IMR-90 (cell line): Measurements from ENCODE around the gene RAI1. TPM values are rescaled to one million over a fixed set of nuclear protein-coding genes. Genes with fewer than 3 reads are reported as not detected.

Experiments
- ATAC-seq: fragments of 200-7000 bp; cut with Tn5 transposase; 2 replicates; pipeline ENCODE4 v1.9.1; 2020; ENCODE audit warnings: low read depth, mild to moderate bottlenecking, moderate library complexity
- BruUV-seq: library from RNA; stranded (reverse); fragments of 400-500 nt; replicated peaks from 2 replicates; lab custom pipeline; 2021; lab: Mats Ljungman, UMichigan
- CTCF ChIA-PET: fragments of 300-600 bp; formaldehyde crosslinking; extraction: SDS; loops from one replicate; lab custom pipeline; 2021; ENCODE audit warnings: antibody characterized with exemption; lab: Yijun Ruan, JAX
- POLR2A ChIA-PET: fragments of 300-600 bp; sonication (Branson Sonifier 250); formaldehyde crosslinking; loops from one replicate; lab custom pipeline; 2022; ENCODE audit warnings: antibody characterized with exemption; ENCODE audit not compliant: unreplicated experiment; lab: Charles Lee
- DNase-seq: peaks from one replicate; pipeline ENCODE4 v3.0.0; 2013
- H2AFZ ChIP-seq: replicated peaks from 2 replicates; pipeline ENCODE3; 2013; ENCODE audit warnings: low read length, mild to moderate bottlenecking; ENCODE audit not compliant: poor library complexity
- H2AK5ac ChIP-seq: 2 replicates; pipeline ENCODE4 v1.6.1; 2013; ENCODE audit warnings: low read depth, low read length, inconsistent platforms
- H2AK9ac ChIP-seq: replicated peaks from 2 replicates; pipeline ENCODE3; 2013; ENCODE audit warnings: mild to moderate bottlenecking, low read depth, low read length, moderate library complexity; ENCODE audit not compliant: poor library complexity
- H2BK120ac ChIP-seq: 2 replicates; pipeline ENCODE4 v1.6.1; 2013; ENCODE audit warnings: low read depth, low read length, inconsistent platforms
- H2BK15ac ChIP-seq: 3 replicates; pipeline ENCODE4 v1.6.1; 2013; ENCODE audit warnings: low read depth, low read length, inconsistent platforms
- H2BK20ac ChIP-seq: 2 replicates; pipeline ENCODE4 v1.6.1; 2013; ENCODE audit warnings: low read depth, mild to moderate bottlenecking, inconsistent platforms, low read length, moderate library complexity
- H2BK5ac ChIP-seq: 2 replicates; pipeline ENCODE4 v1.6.1; 2013; ENCODE audit warnings: mild to moderate bottlenecking, low read depth, low read length, inconsistent platforms; ENCODE audit not compliant: poor library complexity, severe bottlenecking
- H3K14ac ChIP-seq: replicated peaks from 2 replicates; pipeline ENCODE4 v1.6.1; 2013; ENCODE audit warnings: low read depth, low read length, inconsistent platforms
- H3K18ac ChIP-seq: 2 replicates; pipeline ENCODE4 v1.6.1; 2013; ENCODE audit warnings: low read depth, low read length, control low read depth
- H3K23ac ChIP-seq: 2 replicates; pipeline ENCODE4 v1.6.1; 2013; ENCODE audit warnings: low read depth, low read length, inconsistent platforms
- H3K27ac ChIP-seq: 2 replicates; pipeline ENCODE4 v1.5.1; 2013; ENCODE audit warnings: mild to moderate bottlenecking, control low read depth, low read length; ENCODE audit not compliant: insufficient read depth
- H3K27me3 ChIP-seq: 2 replicates; pipeline ENCODE4 v1.6.1; 2013; ENCODE audit warnings: low read length; ENCODE audit not compliant: control insufficient read depth, insufficient read depth
- H3K36me3 ChIP-seq: 2 replicates; pipeline ENCODE4 v1.6.1; 2013; ENCODE audit warnings: low read length, mixed read lengths; ENCODE audit not compliant: control insufficient read depth, insufficient read depth
- H3K4ac ChIP-seq: 2 replicates; pipeline ENCODE4 v1.6.1; 2013; ENCODE audit warnings: low read depth, low read length, inconsistent platforms
- H3K4me1 ChIP-seq: 2 replicates; pipeline ENCODE4 v1.6.1; 2013; ENCODE audit warnings: low read length, mixed read lengths; ENCODE audit not compliant: control insufficient read depth, insufficient read depth
- H3K4me2 ChIP-seq: 2 replicates; pipeline ENCODE4 v1.6.1; 2013; ENCODE audit warnings: low read depth, mild to moderate bottlenecking, control low read depth, low read length, moderate library complexity
- H3K4me3 ChIP-seq: 2 replicates; pipeline ENCODE4 v1.5.1; 2013; ENCODE audit warnings: low read depth, mild to moderate bottlenecking, control low read depth, low read length, moderate library complexity; ENCODE audit not compliant: insufficient read depth
- H3K56ac ChIP-seq: 2 replicates; pipeline ENCODE4 v1.6.1; 2013; ENCODE audit warnings: low read length, inconsistent platforms; ENCODE audit not compliant: insufficient read depth; ENCODE audit errors: extremely low read depth
- H3K79me1 ChIP-seq, 2 experiments: 2 replicates each; pipeline ENCODE4 v1.6.1; 2013; ENCODE audit warnings: low read length in 2 of 2, inconsistent platforms in 1 of 2, low read depth in 1 of 2
- H3K9ac ChIP-seq: 2 replicates; pipeline ENCODE4 v1.6.1; 2013; ENCODE audit warnings: low read depth, low read length, control low read depth
- H3K9me1 ChIP-seq: 2 replicates; pipeline ENCODE4 v1.6.1; 2013; ENCODE audit warnings: low read length, inconsistent platforms; ENCODE audit not compliant: insufficient read depth
- H3K9me3 ChIP-seq: 2 replicates; pipeline ENCODE4 v1.6.1; 2013; ENCODE audit warnings: low read length; ENCODE audit not compliant: control insufficient read depth, insufficient read depth
- H4K20me1 ChIP-seq: 2 replicates; pipeline ENCODE4 v1.6.1; 2013; ENCODE audit warnings: low read length, inconsistent platforms; ENCODE audit not compliant: insufficient read depth
- H4K5ac ChIP-seq: 2 replicates; pipeline ENCODE4 v1.6.1; 2013; ENCODE audit warnings: mild to moderate bottlenecking, low read depth, low read length, control low read depth
- H4K8ac ChIP-seq, 2 experiments: 2 replicates each; pipeline ENCODE4 v1.6.1; 2013; ENCODE audit warnings: low read depth in 2 of 2, low read length in 2 of 2, control low read depth in 1 of 2, inconsistent platforms in 1 of 2
- H4K91ac ChIP-seq: 2 replicates; pipeline ENCODE4 v1.6.1; 2013; ENCODE audit warnings: low read depth, low read length, inconsistent platforms; ENCODE audit not compliant: insufficient read depth
- BHLHE40 ChIP-seq: fragments of 150-350 bp; IDR thresholded peaks from 2 replicates; pipeline ENCODE4 v1.6.1; 2016; ENCODE audit warnings: mild to moderate bottlenecking, low read depth, low read length
- CEBPB ChIP-seq: IDR thresholded peaks from 2 replicates; pipeline ENCODE4 v1.6.1; 2012; ENCODE audit warnings: low read depth, low read length, improper control_type of control experiment
- CHD1 ChIP-seq: IDR thresholded peaks from 2 replicates; pipeline ENCODE4 v1.6.1; 2012; ENCODE audit warnings: low read depth, low read length, improper control_type of control experiment
- ELK1 ChIP-seq: fragments of 150-350 bp; IDR thresholded peaks from 2 replicates; pipeline ENCODE4 v1.6.1; 2016; ENCODE audit warnings: low read depth, mild to moderate bottlenecking, low read length, moderate library complexity, borderline replicate concordance
- MXI1 ChIP-seq: IDR thresholded peaks from 2 replicates; pipeline ENCODE4 v1.6.1; 2012; ENCODE audit warnings: low read depth, mild to moderate bottlenecking, low read length, moderate library complexity, borderline replicate concordance
- RAD21 ChIP-seq: IDR thresholded peaks from 2 replicates; pipeline ENCODE4 v1.6.1; 2012; ENCODE audit warnings: low read length, improper control_type of control experiment
- RFX5 ChIP-seq: IDR thresholded peaks from 2 replicates; pipeline ENCODE4 v1.8.0; 2012; ENCODE audit warnings: low read depth, mild to moderate bottlenecking, low read length, moderate library complexity
- WGBS, 2 experiments: methylation state at CpG; one replicate each; pipeline versions ENCODE4 v1.1.5 to v1.1.7; 2013; ENCODE audit warnings: missing lambda C conversion rate in 2 of 2; ENCODE audit not compliant: insufficient read length in 1 of 2; ENCODE audit errors: extremely low coverage in 2 of 2; 5-methylcytosine and 5-hydroxymethylcytosine counted together
- dilution Hi-C: fragments of 300-500 bp; cut with HindIII; formaldehyde crosslinking; loops from one replicate; pipeline ENCODE4 v1.14.3; 2018; ENCODE audit warnings: low sequenced_read_pairs; ENCODE audit not compliant: unreplicated experiment
- in situ Hi-C: fragments of 300-500 bp; cut with MboI; formaldehyde crosslinking; loops from 3 replicates; pipeline ENCODE4 v1.14.3; 2019; ENCODE audit warnings: low sequenced_read_pairs, inconsistent platforms, mixed read lengths
- intact Hi-C: fragments of 100-400 bp; cut with micrococcal nuclease; formaldehyde crosslinking; loops from 2 replicates; pipeline ENCODE4 v1.10.0; 2022
- polyA plus RNA-seq, 3 experiments: library from polyadenylated mRNA; depleted of rRNA; stranded (reverse); fragments of >200 nt; gene quantifications; 2 replicates each; pipeline ENCODE4 v1.2.3, GENCODE V29; 2012; ENCODE audit warnings: low replicate concordance in 1 of 3
- total RNA-seq: library from RNA; depleted of rRNA; stranded (reverse); fragments of >200 nt; gene quantifications from 2 replicates; pipeline ENCODE4 v1.2.3, GENCODE V29; 2012
- TF ChIP-seq, protein P1 (sequence below): fragments of 150-350 bp; IDR thresholded peaks from 2 replicates; pipeline ENCODE4 v1.6.1; 2017; ENCODE audit warnings: mild to moderate bottlenecking, antibody characterized with exemption, low read length, low read depth

The RAI1 gene
- total and polyA plus RNA-seq, 2 of the 4 experiments (the other 2 are of a cell fraction): 1.8 to 10.5 TPM

GRCh38 chr17:17752821-17753321, 71.6 kb downstream of the RAI1 start:
- Histone ChIP-seq H2BK120ac (peak overlapping the region; percentile 52), H2AFZ (peak overlapping the region; percentile 85), H2BK15ac (peak overlapping the region; percentile 50; the same call in 1 of the 3 replicates), H2AK9ac (peak overlapping the region; percentile 95), H2BK20ac (no peak overlapping the region), H4K91ac (peak overlapping the region; percentile 87), H2BK5ac (peak overlapping the region; percentile 36), H4K8ac (peak overlapping the region; percentile 92 to 95), H3K9me3 (no peaks in the 10 kb centered on the region), H3K18ac (no peak overlapping the region; the same call in 1 of the 2 replicates), H3K9me1 (peaks cover 24% of the 10 kb centered on the region), H3K4me3 (peak overlapping the region; percentile 43; the same call in 1 of the 2 replicates), H3K4ac (peak overlapping the region; percentile 93), H4K20me1 (peaks cover 74% of the 10 kb centered on the region), H2AK5ac (peak overlapping the region; percentile 99), H3K23ac (peak overlapping the region; percentile 80; the same call in 1 of the 2 replicates), H3K27me3 (no peaks in the 10 kb centered on the region), H3K36me3 (no peaks in the 10 kb centered on the region; the same call in 1 of the 2 replicates), H3K56ac (no peak overlapping the region), H4K5ac (peak overlapping the region; percentile 76), H3K4me2 (peak overlapping the region; percentile 76; the same call in 1 of the 2 replicates), H3K79me1 (peaks cover 38 to 93% of the 10 kb centered on the region in 2 experiments), H3K9ac (no peak overlapping the region; the same call in 1 of the 2 replicates), H3K4me1 (peaks cover 16% of the 10 kb centered on the region), H3K27ac (peak overlapping the region; percentile 74), H3K14ac (peak overlapping the region; percentile 93)
- intact Hi-C loops (no loop called here), in situ Hi-C loops (no loop called here), dilution Hi-C loops (no loop called here)
- ChIA-PET POLR2A (no interaction called here), CTCF (no interaction called here)
- no peak for ATAC-seq
- no peak for TF ChIP-seq MXI1
- TF ChIP-seq RFX5: no peak
- no peak for TF ChIP-seq RAD21
- TF ChIP-seq BHLHE40: no peak
- TF ChIP-seq, protein P1, sequence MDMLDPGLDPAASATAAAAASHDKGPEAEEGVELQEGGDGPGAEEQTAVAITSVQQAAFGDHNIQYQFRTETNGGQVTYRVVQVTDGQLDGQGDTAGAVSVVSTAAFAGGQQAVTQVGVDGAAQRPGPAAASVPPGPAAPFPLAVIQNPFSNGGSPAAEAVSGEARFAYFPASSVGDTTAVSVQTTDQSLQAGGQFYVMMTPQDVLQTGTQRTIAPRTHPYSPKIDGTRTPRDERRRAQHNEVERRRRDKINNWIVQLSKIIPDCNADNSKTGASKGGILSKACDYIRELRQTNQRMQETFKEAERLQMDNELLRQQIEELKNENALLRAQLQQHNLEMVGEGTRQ: no peak
- TF ChIP-seq CEBPB: no peak
- no peak for TF ChIP-seq ELK1
- TF ChIP-seq CHD1: no peak
- 76% methylated on average over 4 of the region's 9 CpGs; no CpG with 5 or more reads in 1 of the 2 experiments for WGBS, 2 experiments
- BruUV-seq: no TSS peak
- DNase-seq: no peak
